GM21529 (cell line): ENCODE results near the gene PARVA.
"Not testable (repeated sequence)": the region's sequence is repeated elsewhere in the genome, so short reads cannot be mapped to it uniquely, and the experiment has no call there.

Source experiments
- ATAC-seq: cut with Tn5 transposase; IDR thresholded peaks from one replicate; pipeline ENCODE4 v1.9.1; 2021; ENCODE audit not compliant: unreplicated experiment

PARVA gene

GRCh38 chr11:12496181-12497025, 119.0 kb downstream of the PARVA start:
- no peak for ATAC-seq

GRCh38 chr11:12497431-12497830, 120.1 kb downstream of the PARVA start:
- ATAC-seq: no peak

GRCh38 chr11:12499071-12499470, 121.7 kb downstream of the PARVA start:
- no peak for ATAC-seq

- ATAC-seq: no peak
Observed at GRCh38 chr11:12502046-12502445, 124.7 kb downstream of the PARVA start.

GRCh38 chr11:12503039-12503484, 125.7 kb downstream of the PARVA start:
- ATAC-seq: no peak

- ATAC-seq: no peak
Observed at GRCh38 chr11:12503886-12504285, 126.5 kb downstream of the PARVA start.

- ATAC-seq: no peak
Observed at GRCh38 chr11:12505183-12505582, 127.8 kb downstream of the PARVA start.

GRCh38 chr11:12506404-12506921, 129.1 kb downstream of the PARVA start:
- no peak for ATAC-seq

GRCh38 chr11:12507391-12507790, 130.0 kb downstream of the PARVA start:
- ATAC-seq: no peak

GRCh38 chr11:12508151-12508751, 130.9 kb downstream of the PARVA start:
- no peak for ATAC-seq

- ATAC-seq: no peak
Observed at GRCh38 chr11:12509371-12509770, 132.0 kb downstream of the PARVA start.

- ATAC-seq: no peak
Observed at GRCh38 chr11:12512132-12512531, 134.8 kb downstream of the PARVA start.

GRCh38 chr11:12512826-12513395, 135.5 kb downstream of the PARVA start:
- ATAC-seq: no peak

- no peak for ATAC-seq
Observed at GRCh38 chr11:12516387-12517105, 139.2 kb downstream of the PARVA start.

GRCh38 chr11:12517306-12517705, 139.9 kb downstream of the PARVA start:
- no peak for ATAC-seq

- ATAC-seq: no peak
Observed at GRCh38 chr11:12517741-12518140, 140.4 kb downstream of the PARVA start.

GRCh38 chr11:12518606-12519385, 141.4 kb downstream of the PARVA start:
- no peak for ATAC-seq

GRCh38 chr11:12520054-12520453, 142.7 kb downstream of the PARVA start:
- no peak for ATAC-seq

GRCh38 chr11:12520576-12520975, 143.2 kb downstream of the PARVA start:
- not testable (repeated sequence) for ATAC-seq

- ATAC-seq: no peak
Observed at GRCh38 chr11:12523180-12523924, 146.0 kb downstream of the PARVA start.
